Choroid plexus epithelial cell (primary cell): ENCODE measurements around the gene SMIM35.

Experiments
- DNase-seq: peaks from one replicate; pipeline ENCODE4 v3.0.0-alpha.2; 2010; ENCODE audit warnings: low read depth
- H3K4me3 ChIP-seq: 2 replicates; pipeline ENCODE4 v1.5.1; 2011; ENCODE audit warnings: low read depth, mild to moderate bottlenecking, control low read depth, low read length, moderate library complexity
- CTCF ChIP-seq: conservative IDR thresholded peaks from 2 replicates; pipeline ENCODE4 v1.5.1; 2011; ENCODE audit warnings: low read depth, mild to moderate bottlenecking, control low read depth, inconsistent platforms, low read length, moderate library complexity

Gene SMIM35

GRCh38 chr11:118129471-118130172, 42.9 kb upstream of the SMIM35 start:
- H3K4me3 ChIP-seq: no peak overlapping the region
- TF ChIP-seq CTCF: no peak
- no peak for DNase-seq

GRCh38 chr11:118128721-118129470, 42.1 kb upstream of the SMIM35 start:
- no peak for TF ChIP-seq CTCF
- no peak overlapping the region for H3K4me3 ChIP-seq
- DNase-seq: no peak

GRCh38 chr11:118128310-118128709, 41.5 kb upstream of the SMIM35 start:
- no peak overlapping the region for H3K4me3 ChIP-seq
- DNase-seq: no peak
- TF ChIP-seq CTCF: no peak

- TF ChIP-seq CTCF: no peak
Measured at GRCh38 chr11:118126082-118126838, 39.5 kb upstream of the SMIM35 start.

GRCh38 chr11:118124929-118125535, 38.3 kb upstream of the SMIM35 start:
- no peak for DNase-seq
- no peak overlapping the region for H3K4me3 ChIP-seq
- TF ChIP-seq CTCF: no peak

More at GRCh38 chr11:118126082-118126838, 39.5 kb upstream of the SMIM35 start:
- no peak for DNase-seq
- no peak overlapping the region for H3K4me3 ChIP-seq

- no peak for TF ChIP-seq CTCF
- DNase-seq: no peak
Measured at GRCh38 chr11:118120793-118121192, 34.0 kb upstream of the SMIM35 start.

More at GRCh38 chr11:118120793-118121192, 34.0 kb upstream of the SMIM35 start:
- H3K4me3 ChIP-seq: no peak overlapping the region
